GM18873 (cell line): ENCODE data around the gene FBXL17.
"Not testable (repeated sequence)": the region's sequence is repeated elsewhere in the genome, so short reads cannot be mapped to it uniquely, and the experiment has no call there.

Source experiments
- ATAC-seq: cut with Tn5 transposase; IDR thresholded peaks from one replicate; pipeline ENCODE4 v1.9.1; 2021; ENCODE audit warnings: mild to moderate bottlenecking, moderate library complexity, moderate number of reproducible peaks; ENCODE audit not compliant: unreplicated experiment, low FRiP score

FBXL17 gene

GRCh38 chr5:108381954-108382783, at the start of gene FBXL17:
TSS of gene FBXL17 (minus strand) at chr5:108382098.
- ATAC-seq: peak; percentile 84

GRCh38 chr5:108430931-108431608, 49.2 kb upstream of the FBXL17 start:
- no peak for ATAC-seq

- ATAC-seq: no peak
These were observed 39.8 kb upstream of the FBXL17 start for GRCh38 chr5:108421713-108422112.

GRCh38 chr5:108420755-108421154, 38.9 kb upstream of the FBXL17 start:
- no peak for ATAC-seq

GRCh38 chr5:108420158-108420557, 38.3 kb upstream of the FBXL17 start:
- ATAC-seq: no peak

GRCh38 chr5:108418197-108418596, 36.3 kb upstream of the FBXL17 start:
- ATAC-seq: no peak

GRCh38 chr5:108417166-108417670, 35.3 kb upstream of the FBXL17 start:
- ATAC-seq: no peak

GRCh38 chr5:108415726-108416125, 33.8 kb upstream of the FBXL17 start:
- ATAC-seq: no peak

GRCh38 chr5:108409786-108410185, 27.9 kb upstream of the FBXL17 start:
- ATAC-seq: no peak

- ATAC-seq: not testable (repeated sequence)
These were observed 23.3 kb upstream of the FBXL17 start for GRCh38 chr5:108405201-108405600.

GRCh38 chr5:108398964-108399363, 17.1 kb upstream of the FBXL17 start:
- no peak for ATAC-seq

GRCh38 chr5:108396837-108397236, 14.9 kb upstream of the FBXL17 start:
- not testable (repeated sequence) for ATAC-seq

GRCh38 chr5:108387758-108388157, 5.9 kb upstream of the FBXL17 start:
- ATAC-seq: no peak

- ATAC-seq: no peak
These were observed 4.6 kb upstream of the FBXL17 start for GRCh38 chr5:108386345-108387061.

GRCh38 chr5:108384741-108385140, 2.8 kb upstream of the FBXL17 start:
- no peak for ATAC-seq

GRCh38 chr5:108382784-108383330, 959 bp upstream of the FBXL17 start:
- peak; percentile 3 for ATAC-seq

- ATAC-seq: peak; percentile 33
These were observed 446 bp downstream of the FBXL17 start for GRCh38 chr5:108381350-108381953.

GRCh38 chr5:108380531-108381349, 1.2 kb downstream of the FBXL17 start:
- peak; percentile 28 for ATAC-seq
